Lower leg skin (tissue), 4 donors: Measurements from ENCODE around the gene NCKAP5. TPM values are rescaled to one million over a fixed set of nuclear protein-coding genes. Genes with fewer than 3 reads are reported as not detected.
"Not testable (repeated sequence)": the region's sequence is repeated elsewhere in the genome, so short reads cannot be mapped to it uniquely, and the experiment has no call there.

Experiments used
- DNase-seq, 2 donors: peaks; one replicate each; pipeline ENCODE4 v3.0.0-alpha.2; 2019; ENCODE audit warnings: low spot score in 2 of 2
- H3K4me3 ChIP-seq: fragments of 200-600 bp; sonication (generic); 2 replicates; pipeline ENCODE4 v1.5.1; 2017; ENCODE audit warnings: mild to moderate bottlenecking, low read depth; ENCODE audit not compliant: poor library complexity, severe bottlenecking
- CTCF ChIP-seq, 3 donors: fragments of 450-650 bp; IDR thresholded peaks; one replicate each; pipeline ENCODE4 v1.5.1; 2016; ENCODE audit warnings: antibody characterized with exemption in 3 of 3, mild to moderate bottlenecking in 3 of 3, moderate library complexity in 2 of 3
- POLR2A ChIP-seq, 2 donors: fragments of 450-650 bp; IDR thresholded peaks; one replicate each; pipeline ENCODE4 v1.6.1; 2016 to 2017; ENCODE audit warnings: antibody characterized with exemption in 2 of 2, mild to moderate bottlenecking in 1 of 2, moderate library complexity in 1 of 2
- WGBS, 2 donors: methylation state at CpG; one replicate each; pipeline ENCODE4 v1.1.5; 2018; 5-methylcytosine and 5-hydroxymethylcytosine counted together
- intact Hi-C: fragments of 100-400 bp; cut with DNase I; formaldehyde crosslinking; loops from one replicate; pipeline ENCODE4 v1.15.0; 2023; ENCODE audit warnings: low total_unique reads
- total RNA-seq, 4 donors: library from RNA; depleted of rRNA; stranded (reverse); fragments of >200 nt; gene quantifications; one replicate each; pipeline ENCODE4 v1.1.0, GENCODE V29; 2016

Gene NCKAP5
- total RNA-seq, 4 donors from 2014 or later = 2.0 to 5.1 (median 3.6) TPM

GRCh38 chr2:133476931-133477615 is 91.2 kb downstream of the NCKAP5 start:
- H3K4me3 ChIP-seq = no peak overlapping the region
- DNase-seq = no peak
- intact Hi-C loops = no loop called here
- no peak for TF ChIP-seq CTCF (IDR thresholded peaks at IDR 0.05)
- no peak for TF ChIP-seq POLR2A (IDR thresholded peaks at IDR 0.05)
- 67 to 69% methylated on average over 3 of the region's 3 CpGs for WGBS, 2 donors

GRCh38 chr2:133476286-133476685 is 92.0 kb downstream of the NCKAP5 start:
- DNase-seq = no peak
- WGBS, 2 donors = 92 to 93% methylated on average over 4 of the region's 4 CpGs
- intact Hi-C loops = no loop called here
- no peak overlapping the region for H3K4me3 ChIP-seq
- TF ChIP-seq POLR2A (IDR thresholded peaks at IDR 0.05) = no peak
- no peak for TF ChIP-seq CTCF (IDR thresholded peaks at IDR 0.05)

GRCh38 chr2:133475610-133476009 is 92.7 kb downstream of the NCKAP5 start:
- DNase-seq = no peak
- intact Hi-C loops = no loop called here
- TF ChIP-seq CTCF (IDR thresholded peaks at IDR 0.05) (no peak), POLR2A (IDR thresholded peaks at IDR 0.05) (no peak)
- no peak overlapping the region for H3K4me3 ChIP-seq

GRCh38 chr2:133470446-133470845 is 97.8 kb downstream of the NCKAP5 start:
- intact Hi-C loops, DNase-seq, H3K4me3 ChIP-seq: not testable (repeated sequence)
- WGBS, 2 donors = 94 to 95% methylated on average over 12 of the region's 13 CpGs

- H3K4me3 ChIP-seq = no peak overlapping the region
- 80 to 83% methylated on average over 6 of the region's 6 CpGs for WGBS, 2 donors
- TF ChIP-seq POLR2A (IDR thresholded peaks at IDR 0.05) (no peak), CTCF (IDR thresholded peaks at IDR 0.05) (no peak)
- intact Hi-C loops = no loop called here
- no peak for DNase-seq
These were observed 105.5 kb downstream of the NCKAP5 start for GRCh38 chr2:133462811-133463210.

GRCh38 chr2:133461484-133461883 is 106.8 kb downstream of the NCKAP5 start:
- TF ChIP-seq POLR2A (IDR thresholded peaks at IDR 0.05) (no peak), CTCF (IDR thresholded peaks at IDR 0.05) (no peak)
- 93% methylated on average over 4 of the region's 4 CpGs for WGBS, 2 donors
- intact Hi-C loops = no loop called here

More at GRCh38 chr2:133461484-133461883, 106.8 kb downstream of the NCKAP5 start:
- no peak for DNase-seq
- peak overlapping the region; percentile 3 for H3K4me3 ChIP-seq
